ENCODE results near the gene LRIG1. TPM values are rescaled to one million over a fixed set of nuclear protein-coding genes. Genes with fewer than 3 reads are reported as not detected.
A peak's percentile ranks its signal among the peaks of the same experiment; 100 is the strongest.

LRIG1 gene
- total and polyA plus RNA-seq, 2 of the 8 experiments (the other 6 are each of a cell fraction or from before 2014, with no cell fraction given), result 78.1 to 88.7 TPM

DNA sequence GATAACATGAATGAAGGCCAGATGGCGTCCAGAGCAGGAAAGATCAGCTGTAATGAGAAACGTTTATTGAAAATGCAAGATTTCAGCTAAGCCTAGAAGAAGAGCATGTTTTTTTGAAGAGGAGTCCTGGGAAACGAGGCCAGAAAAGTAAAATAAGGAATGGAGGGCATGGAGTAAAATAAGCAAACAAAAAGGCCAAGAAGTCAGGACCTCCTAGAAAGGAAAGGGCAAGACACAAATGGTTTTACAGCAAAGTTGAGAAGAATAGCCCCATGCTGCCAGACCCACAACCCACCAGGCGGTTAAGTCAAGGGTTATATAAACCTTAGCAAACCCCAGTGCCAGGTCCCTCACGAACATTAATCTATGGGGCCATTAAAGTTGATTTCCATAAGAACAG, 30.5 kb downstream of the LRIG1 start:
- POLR2A ChIA-PET (ENCODE audit: partially characterized antibody), result interaction anchor here (0.9 to 2.1 kb wide), 6 partner anchors 9 to 29 kb away, joined by 3 to 9 read pairs (median 4); no protein-coding TSS in a partner anchor
- peaks cover 41 to 44% of the 10 kb centered on the region in 2 experiments for H4K20me1 ChIP-seq (replicated peaks in 1 of 2; ENCODE audit: control insufficient read depth in 1 of 2, insufficient read depth in 2 of 2, low read length in 2 of 2)
- H3K23me2 ChIP-seq (ENCODE audit: low read depth, low read length), result no peaks in the 10 kb centered on the region
- WGBS, 2 experiments (ENCODE audit: extremely low coverage in 1 of 2, insufficient coverage in 1 of 2, insufficient read length in 1 of 2, insufficient replicate concordance in 2 of 2, low coverage in 1 of 2, low lambda C conversion rate in 2 of 2, missing lambda C conversion rate in 1 of 2), result 90% methylated on average over 5 of the region's 5 CpGs; no CpG with 5 or more reads in 1 of the 2 experiments
- H3K4ac ChIP-seq (replicated peaks; ENCODE audit: insufficient read length, low read depth, low read length), result no peak overlapping the region
- H3K27me3 ChIP-seq (replicated peaks in 1 of 4; ENCODE audit: control insufficient read depth in 3 of 4, extremely low read depth in 1 of 4, insufficient read depth in 3 of 4, low read length in 3 of 4), result no peaks in the 10 kb centered on the region
- peaks cover 0 to 28% (median 23%) of the 10 kb centered on the region in 4 experiments for H3K4me1 ChIP-seq (replicated peaks in 1 of 4; ENCODE audit: control insufficient read depth in 3 of 4, insufficient read depth in 4 of 4, low read length in 3 of 4)
- peak overlapping the region in 1 of 4 experiments; percentile 8; a peak in 1 of 8 replicates for H3K4me3 ChIP-seq (ENCODE audit: extremely low read depth in 1 of 4, insufficient read depth in 2 of 4, low read depth in 3 of 4, low read length in 4 of 4)
- H2AFZ ChIP-seq (ENCODE audit: low read length), result no peak overlapping the region
- H4K91ac ChIP-seq (replicated peaks; ENCODE audit: insufficient read length, low read length), result no peak overlapping the region
- H3K36me3 ChIP-seq (ENCODE audit: control insufficient read depth in 2 of 4, insufficient read depth in 4 of 4, low read length in 3 of 4), result no peaks in the 10 kb centered on the region
- no peak overlapping the region for H3K56ac ChIP-seq (replicated peaks; ENCODE audit: insufficient read length, low read depth, low read length)
- no peak overlapping the region for H4K8ac ChIP-seq (ENCODE audit: extremely low read depth, insufficient read depth, low read length)
- peaks cover 44 to 99% of the 10 kb centered on the region in 2 experiments for H3K79me2 ChIP-seq (ENCODE audit: control insufficient read depth in 1 of 2, insufficient read depth in 2 of 2, low read length in 2 of 2)
- H2BK15ac ChIP-seq (ENCODE audit: low read length), result no peak overlapping the region
- peaks cover 17% of the 10 kb centered on the region; the same call in 1 of the 2 replicates for H3K79me1 ChIP-seq (ENCODE audit: low read depth, low read length)
- no peak overlapping the region for H3K23ac ChIP-seq (ENCODE audit: insufficient read length)
- H3K4me2 ChIP-seq (ENCODE audit: insufficient read depth in 1 of 2, low read depth in 2 of 2, low read length in 2 of 2), result peak overlapping the region; percentile 3 to 36; a peak in 1 of 4 replicates
- no peak overlapping the region for H2BK5ac ChIP-seq (ENCODE audit: low read depth, low read length)
- no peak overlapping the region for H3K27ac ChIP-seq (ENCODE audit: low read depth, low read length)
- no peak overlapping the region for H3K14ac ChIP-seq (ENCODE audit: insufficient read length)
- H2BK20ac ChIP-seq (ENCODE audit: low read length), result no peak overlapping the region
- no peak overlapping the region for H3K9ac ChIP-seq (replicated peaks in 1 of 4; ENCODE audit: extremely low read depth in 1 of 4, low read depth in 3 of 4, low read length in 3 of 4)
- peak overlapping the region; percentile 57; the same call in 1 of the 2 replicates for H2AK5ac ChIP-seq (ENCODE audit: low read depth, low read length)
- CTCF ChIA-PET (ENCODE audit: partially characterized antibody), result interaction anchor here (0.6 to 1.5 kb wide), 4 partner anchors 8 to 350 kb away, joined by 3 to 5 read pairs (median 4); no protein-coding TSS in a partner anchor
- no peak overlapping the region for H3K18ac ChIP-seq (ENCODE audit: extremely low read depth, low read length)
- H2BK120ac ChIP-seq (replicated peaks; ENCODE audit: low read depth, low read length), result no peak overlapping the region
- no peaks in the 10 kb centered on the region for H3K9me3 ChIP-seq (ENCODE audit: insufficient read depth in 2 of 2, low read depth in 1 of 2, low read length in 1 of 2)
- DNase-seq (ENCODE audit: low read depth in 1 of 2, low spot score in 2 of 2) (no peak), FAIRE-seq (no peak)
- H4K5ac ChIP-seq (ENCODE audit: insufficient read length, low read depth, low read length), result no peak overlapping the region
- H2BK12ac ChIP-seq (ENCODE audit: low read depth, low read length), result no peak overlapping the region
- TF ChIP-seq NANOG (IDR thresholded peaks at IDR 0.05; ENCODE audit: insufficient read depth, low read depth, low read length, poor library complexity, severe bottlenecking), result no peak
